HCT116 (cell line): ENCODE measurements around the gene TIMP4. TPM values are rescaled to one million over a fixed set of nuclear protein-coding genes. Genes with fewer than 3 reads are reported as not detected.

Experiments
- ATAC-seq: fragments of 200-7000 bp; cut with Tn5 transposase; 2 replicates; pipeline ENCODE4 v1.9.1; 2020; ENCODE audit warnings: mild to moderate bottlenecking, moderate library complexity
- BruUV-seq: library from RNA; stranded (reverse); fragments of 400-500 nt; replicated peaks from 2 replicates; lab custom pipeline; 2021; lab: Mats Ljungman, UMichigan
- CTCF ChIA-PET: fragments of 300-600 bp; sonication (Branson Sonifier 250); formaldehyde crosslinking; loops from one replicate; lab custom pipeline; 2021; ENCODE audit warnings: antibody characterized with exemption; lab: Charles Lee
- POLR2A ChIA-PET: fragments of 300-600, 350-600 bp; sonication (Branson Sonifier 250); formaldehyde crosslinking; loops from one replicate; lab custom pipeline; 2021; ENCODE audit warnings: antibody characterized with exemption; lab: Charles Lee
- RAD21 ChIA-PET, 2 experiments: fragments of 300-600 bp; sonication (Branson Sonifier 250); formaldehyde crosslinking; loops; one replicate each; lab custom pipeline; 2023; ENCODE audit warnings: low total read pairs in 2 of 2; ENCODE audit not compliant: uncharacterized antibody in 2 of 2, unreplicated experiment in 2 of 2, low non-redundant PET in 1 of 2; lab: Charles Lee
- DNase-seq: peaks from one replicate; pipeline ENCODE4 v3.0.0-alpha.2; 2010; ENCODE audit warnings: low read depth, low spot score
- H2AFZ ChIP-seq: fragments of 200-600 bp; shearing (Covaris generic), sonication (generic); 2 replicates; pipeline ENCODE4 v1.6.1; 2017; ENCODE audit warnings: low read depth, mixed run types, mixed read lengths, antibody characterized with exemption, low read length; ENCODE audit not compliant: poor library complexity, severe bottlenecking
- H3K27ac ChIP-seq: 2 replicates; pipeline ENCODE4 v1.5.1; 2012; ENCODE audit warnings: low read depth, low read length
- H3K27me3 ChIP-seq: fragments of 200-600 bp; sonication (generic); 2 replicates; pipeline ENCODE4 v1.6.1; 2016; ENCODE audit warnings: mixed run types, low read length, mixed read lengths; ENCODE audit not compliant: insufficient read depth
- H3K36me3 ChIP-seq, 2 experiments: fragments of 200-500 bp in 1 of 2; fragments of 200-600 bp in 1 of 2; sonication (Bioruptor generic) in 1 of 2; sonication (generic) in 1 of 2; 2 replicates each; pipeline versions ENCODE4 v1.5.1 to v1.6.1; 2014 to 2016; ENCODE audit warnings: low read length in 2 of 2, inconsistent platforms in 1 of 2, mixed read lengths in 1 of 2, mixed run types in 1 of 2; ENCODE audit not compliant: insufficient read depth in 2 of 2, control insufficient read depth in 1 of 2
- H3K4me1 ChIP-seq, 2 experiments: fragments of 200-600 bp in 1 of 2; sonication (generic) in 1 of 2; 2 replicates each; pipeline versions ENCODE4 v1.5.1 to v1.6.1; 2012 to 2017; ENCODE audit warnings: low read length in 2 of 2, inconsistent platforms in 1 of 2, mild to moderate bottlenecking in 1 of 2, mixed read lengths in 1 of 2, mixed run types in 1 of 2, moderate library complexity in 1 of 2; ENCODE audit not compliant: insufficient read depth in 2 of 2, control insufficient read depth in 1 of 2
- H3K4me2 ChIP-seq: fragments of 200-600 bp; sonication (generic); 2 replicates; pipeline ENCODE4 v1.6.1; 2017; ENCODE audit warnings: mixed run types, low read length, mixed read lengths
- H3K4me3 ChIP-seq, 2 experiments: fragments of 200-600 bp in 1 of 2; sonication (generic) in 1 of 2; replicated peaks in 1 of 2; 2 replicates each; pipeline ENCODE4 v1.5.1; 2011 to 2016; ENCODE audit warnings: low read length in 2 of 2, control low read depth in 1 of 2, low read depth in 1 of 2, mild to moderate bottlenecking in 1 of 2, mixed read lengths in 1 of 2, mixed run types in 1 of 2
- H3K79me2 ChIP-seq: fragments of 200-600 bp; sonication (generic); 2 replicates; pipeline ENCODE4 v1.6.1; 2017; ENCODE audit warnings: mild to moderate bottlenecking, mixed run types, low read length, moderate library complexity, mixed read lengths; ENCODE audit not compliant: insufficient read depth
- H3K9ac ChIP-seq: fragments of 200-600 bp; sonication (generic); 2 replicates; pipeline ENCODE4 v1.6.1; 2016; ENCODE audit warnings: low read length, mixed read lengths
- H3K9me2 ChIP-seq: fragments of 200-600 bp; sonication (generic), shearing (Covaris generic); 2 replicates; pipeline ENCODE4 v1.6.1; 2017; ENCODE audit warnings: mixed run types, mild to moderate bottlenecking, moderate library complexity; ENCODE audit not compliant: insufficient read depth
- H3K9me3 ChIP-seq, 2 experiments: fragments of 200-500 bp in 1 of 2; fragments of 200-600 bp in 1 of 2; sonication (Bioruptor generic) in 1 of 2; sonication (generic) in 1 of 2; 2 replicates each; pipeline ENCODE4 v1.6.1; 2014 to 2017; ENCODE audit warnings: low read length in 2 of 2, mixed read lengths in 2 of 2, inconsistent platforms in 1 of 2, low read depth in 1 of 2, mild to moderate bottlenecking in 1 of 2, mixed run types in 1 of 2, moderate library complexity in 1 of 2; ENCODE audit not compliant: control insufficient read depth in 1 of 2, insufficient read depth in 1 of 2
- H4K20me1 ChIP-seq: fragments of 200-600 bp; sonication (generic), shearing (Covaris generic); 2 replicates; pipeline ENCODE4 v1.6.1; 2017; ENCODE audit warnings: mixed run types, mild to moderate bottlenecking, moderate library complexity; ENCODE audit not compliant: insufficient read depth
- CTCF ChIP-seq, 3 experiments: fragments of 200-600 bp in 1 of 3; sonication (generic) in 1 of 3; IDR thresholded peaks in 2 of 3; conservative IDR thresholded peaks in 1 of 3; 2 replicates each; pipeline ENCODE4 v1.5.1; 2012 to 2017; ENCODE audit warnings: low read depth in 2 of 3, low read length in 2 of 3, antibody characterized with exemption in 1 of 3, borderline replicate concordance in 1 of 3, control low read depth in 1 of 3, mild to moderate bottlenecking in 1 of 3, mixed read lengths in 1 of 3, mixed run types in 1 of 3, moderate library complexity in 1 of 3; ENCODE audit not compliant: insufficient read depth in 1 of 3
- ELF1 ChIP-seq: IDR thresholded peaks from 2 replicates; pipeline ENCODE4 v1.6.1; 2012; ENCODE audit warnings: low read depth, borderline replicate concordance
- FOSL1 ChIP-seq: IDR thresholded peaks from 2 replicates; pipeline ENCODE4 v1.6.1; 2012; ENCODE audit warnings: low read depth
- SP1 ChIP-seq: IDR thresholded peaks from 2 replicates; pipeline ENCODE4 v1.6.1; 2012; ENCODE audit warnings: low read depth
- intact Hi-C: fragments of 100-400 bp; cut with micrococcal nuclease; formaldehyde crosslinking; loops from 2 replicates; pipeline ENCODE4 v1.10.0; 2022
- total RNA-seq: library from RNA; stranded (reverse); gene quantifications from one replicate; pipeline ENCODE4 v1.2.1, GENCODE V29; 2021; ENCODE audit not compliant: unreplicated experiment
- TF ChIP-seq, protein P1 (sequence below): IDR thresholded peaks from 2 replicates; pipeline ENCODE4 v1.6.1; 2011; ENCODE audit warnings: mild to moderate bottlenecking, low read length, moderate library complexity; ENCODE audit not compliant: insufficient replicate concordance; ENCODE audit errors: extremely low read depth

Gene TIMP4
- total RNA-seq, 1 experiment from 2014 or later: not detected

DNA sequence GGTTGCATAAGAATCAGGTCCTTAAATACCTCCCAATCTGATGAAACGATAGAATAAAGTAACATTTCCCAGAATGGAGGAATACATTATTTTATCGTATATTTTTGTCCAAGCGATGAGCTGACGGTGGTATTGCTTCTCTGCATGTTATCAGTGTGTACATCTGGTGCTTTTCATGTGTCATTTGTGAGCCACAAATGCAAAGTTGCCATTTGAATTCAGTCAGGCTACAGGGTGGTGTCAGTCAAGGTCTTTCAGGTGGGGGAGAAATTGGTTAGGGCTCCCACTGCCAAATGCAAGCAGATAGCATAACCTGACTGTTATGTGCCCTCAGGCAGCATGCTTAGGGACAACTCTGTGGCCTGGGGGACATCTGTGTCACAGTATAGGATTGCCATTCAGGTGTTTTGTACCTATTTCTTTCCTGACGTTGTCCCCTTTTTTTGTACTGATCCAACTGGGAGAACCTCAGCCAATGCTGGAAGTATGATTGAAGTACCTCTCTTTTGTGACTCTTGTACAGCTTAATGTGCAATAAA is 26.5 kb upstream of the TIMP4 start:
- H3K4me3 ChIP-seq: no peak overlapping the region
- intact Hi-C loops: no loop called here
- TF ChIP-seq SP1 (no peak), FOSL1 (no peak), ELF1 (no peak), CTCF (IDR thresholded peaks at IDR 0.05 in 2 of 3, conservative IDR thresholded peaks at IDR 0.05 in 1 of 3; ENCODE audit: borderline replicate concordance in 1 of 3, insufficient read depth in 1 of 3, low read depth in 2 of 3, low read length in 2 of 3) (no peak)
- TF ChIP-seq, all 23 proteins: peak for 0
- no peak for ATAC-seq
- H4K20me1 ChIP-seq: no peaks in the 10 kb centered on the region
- no peaks in the 10 kb centered on the region for H3K9me3 ChIP-seq
- H3K4me1 ChIP-seq: peaks cover 22 to 27% of the 10 kb centered on the region in 2 experiments
- no peak overlapping the region for H3K27ac ChIP-seq
- no peak overlapping the region for H3K4me2 ChIP-seq
- no peaks in the 10 kb centered on the region for H3K36me3 ChIP-seq
- ChIA-PET RAD21 (no interaction called here), POLR2A (no interaction called here), CTCF (interaction anchor here (1.0 to 3.7 kb wide), 3 partner anchors 10 to 295 kb away, joined by 4 to 16 read pairs (median 7); no protein-coding TSS in a partner anchor)
- H3K27me3 ChIP-seq: no peaks in the 10 kb centered on the region
- no peak for DNase-seq
- no peaks in the 10 kb centered on the region for H3K79me2 ChIP-seq
- no peak overlapping the region for H2AFZ ChIP-seq
- no TSS peak for BruUV-seq
- H3K9me2 ChIP-seq: no peaks in the 10 kb centered on the region
- H3K9ac ChIP-seq: no peak overlapping the region

GRCh38 chr3:12184541-12184940 is 25.8 kb upstream of the TIMP4 start:
- H3K4me1 ChIP-seq: peaks cover 28 to 34% of the 10 kb centered on the region in 2 experiments
- H3K36me3 ChIP-seq: no peaks in the 10 kb centered on the region
- H3K9ac ChIP-seq: no peak overlapping the region
- no peaks in the 10 kb centered on the region for H3K79me2 ChIP-seq
- RAD21 ChIA-PET: no interaction called here
- H3K4me2 ChIP-seq: no peak overlapping the region
- no TSS peak for BruUV-seq
- intact Hi-C loops: no loop called here
- H3K27me3 ChIP-seq: no peaks in the 10 kb centered on the region
- no peak overlapping the region for H2AFZ ChIP-seq
- H3K9me3 ChIP-seq: no peaks in the 10 kb centered on the region
- TF ChIP-seq, protein P1, sequence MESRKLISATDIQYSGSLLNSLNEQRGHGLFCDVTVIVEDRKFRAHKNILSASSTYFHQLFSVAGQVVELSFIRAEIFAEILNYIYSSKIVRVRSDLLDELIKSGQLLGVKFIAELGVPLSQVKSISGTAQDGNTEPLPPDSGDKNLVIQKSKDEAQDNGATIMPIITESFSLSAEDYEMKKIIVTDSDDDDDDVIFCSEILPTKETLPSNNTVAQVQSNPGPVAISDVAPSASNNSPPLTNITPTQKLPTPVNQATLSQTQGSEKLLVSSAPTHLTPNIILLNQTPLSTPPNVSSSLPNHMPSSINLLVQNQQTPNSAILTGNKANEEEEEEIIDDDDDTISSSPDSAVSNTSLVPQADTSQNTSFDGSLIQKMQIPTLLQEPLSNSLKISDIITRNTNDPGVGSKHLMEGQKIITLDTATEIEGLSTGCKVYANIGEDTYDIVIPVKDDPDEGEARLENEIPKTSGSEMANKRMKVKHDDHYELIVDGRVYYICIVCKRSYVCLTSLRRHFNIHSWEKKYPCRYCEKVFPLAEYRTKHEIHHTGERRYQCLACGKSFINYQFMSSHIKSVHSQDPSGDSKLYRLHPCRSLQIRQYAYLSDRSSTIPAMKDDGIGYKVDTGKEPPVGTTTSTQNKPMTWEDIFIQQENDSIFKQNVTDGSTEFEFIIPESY: no peak
- POLR2A ChIA-PET: interaction anchor here (1.2 kb wide), 1 partner anchor 9 kb away, joined by 3 read pairs; no protein-coding TSS in a partner anchor
- no peak overlapping the region for H3K4me3 ChIP-seq
- DNase-seq (no peak), ATAC-seq (no peak)
- no peaks in the 10 kb centered on the region for H3K9me2 ChIP-seq
- H4K20me1 ChIP-seq: no peaks in the 10 kb centered on the region
- H3K27ac ChIP-seq: no peak overlapping the region
- CTCF ChIA-PET: interaction anchor here (1.3 to 3.7 kb wide), 3 partner anchors 9 to 295 kb away, joined by 3 to 16 read pairs (median 5); no protein-coding TSS in a partner anchor
